ENCODE results near the gene MEIOSIN. TPM values are rescaled to one million over a fixed set of nuclear protein-coding genes. Genes with fewer than 3 reads are reported as not detected.
A peak's percentile ranks its signal among the peaks of the same experiment; 100 is the strongest.

MEIOSIN gene
- total and polyA plus RNA-seq, 9 of the 15 experiments (the other 6 are each of a cell fraction or from before 2014, with no cell fraction given) = 0.06 to 2.0 (median 0.76) TPM

- TF ChIP-seq AFF1 (IDR thresholded peaks at IDR 0.05; ENCODE audit: low read depth in 1 of 2, partially characterized antibody in 2 of 2) (no peak), ZNF280B (CRISPR knock-in tag; IDR thresholded peaks at IDR 0.05) (no peak), ATF7 (IDR thresholded peaks at IDR 0.05) (peak; percentile 81), ERF (CRISPR knock-in tag; IDR thresholded peaks at IDR 0.05) (peak; percentile 96), KAT2B (IDR thresholded peaks at IDR 0.05; ENCODE audit: low read depth, low read length) (no peak), HEY1 (CRISPR knock-in tag; IDR thresholded peaks at IDR 0.05; ENCODE audit: borderline replicate concordance) (peak; percentile 54; the same call in 1 of the 2 replicates), HCFC1 (IDR thresholded peaks at IDR 0.05; ENCODE audit: low read depth, low read length) (peak; percentile 23; the same call in 1 of the 2 replicates), ZNF583 (CRISPR knock-in tag; IDR thresholded peaks at IDR 0.05) (no peak), CC2D1A (IDR thresholded peaks at IDR 0.05) (0 out of 2 replicates have a peak, but pooled peaks have one; percentile 6), MAX (CRISPR knock-in tag; IDR thresholded peaks at IDR 0.05) (peak; percentile 92), PBX2 (CRISPR knock-in tag; IDR thresholded peaks at IDR 0.05; ENCODE audit: low read depth) (no peak; the same call in 1 of the 2 replicates), PBX2 (tag; conservative IDR thresholded peaks at IDR 0.05; ENCODE audit: low read depth) (no peak), ZNF668 (CRISPR knock-in tag; IDR thresholded peaks at IDR 0.05) (no peak), ARID1B (IDR thresholded peaks at IDR 0.05) (no peak; the same call in 1 of the 2 replicates), FOXK2 (conservative IDR thresholded peaks at IDR 0.05 in 1 of 2, IDR thresholded peaks at IDR 0.05 in 1 of 2; ENCODE audit: low read depth in 2 of 2) (peak; percentile 96 to 97), FOXA1 (IDR thresholded peaks at IDR 0.05; ENCODE audit: borderline replicate concordance) (no peak), JUND (IDR thresholded peaks at IDR 0.05; ENCODE audit: borderline replicate concordance, low read depth, low read length) (peak; percentile 33; the same call in 1 of the 2 replicates), JUND (tag; IDR thresholded peaks at IDR 0.05; ENCODE audit: borderline replicate concordance, low read depth, low read length) (no peak), ZBTB7A (IDR thresholded peaks at IDR 0.05; ENCODE audit: borderline replicate concordance, control insufficient read depth, low read depth, low read length) (peak; percentile 94)
These were observed 37.2 kb downstream of the MEIOSIN start (continued) for GRCh38 chr19:45770192-45771101.
